GM18519 (cell line): ENCODE results near the gene SETD2.
"Not testable (repeated sequence)": the region's sequence is repeated elsewhere in the genome, so short reads cannot be mapped to it uniquely, and the experiment has no call there.

Experiments
- ATAC-seq: cut with Tn5 transposase; IDR thresholded peaks from one replicate; pipeline ENCODE4 v1.9.1; 2021; ENCODE audit warnings: mild to moderate bottlenecking, moderate library complexity; ENCODE audit not compliant: unreplicated experiment, low FRiP score

Gene SETD2, protein sequence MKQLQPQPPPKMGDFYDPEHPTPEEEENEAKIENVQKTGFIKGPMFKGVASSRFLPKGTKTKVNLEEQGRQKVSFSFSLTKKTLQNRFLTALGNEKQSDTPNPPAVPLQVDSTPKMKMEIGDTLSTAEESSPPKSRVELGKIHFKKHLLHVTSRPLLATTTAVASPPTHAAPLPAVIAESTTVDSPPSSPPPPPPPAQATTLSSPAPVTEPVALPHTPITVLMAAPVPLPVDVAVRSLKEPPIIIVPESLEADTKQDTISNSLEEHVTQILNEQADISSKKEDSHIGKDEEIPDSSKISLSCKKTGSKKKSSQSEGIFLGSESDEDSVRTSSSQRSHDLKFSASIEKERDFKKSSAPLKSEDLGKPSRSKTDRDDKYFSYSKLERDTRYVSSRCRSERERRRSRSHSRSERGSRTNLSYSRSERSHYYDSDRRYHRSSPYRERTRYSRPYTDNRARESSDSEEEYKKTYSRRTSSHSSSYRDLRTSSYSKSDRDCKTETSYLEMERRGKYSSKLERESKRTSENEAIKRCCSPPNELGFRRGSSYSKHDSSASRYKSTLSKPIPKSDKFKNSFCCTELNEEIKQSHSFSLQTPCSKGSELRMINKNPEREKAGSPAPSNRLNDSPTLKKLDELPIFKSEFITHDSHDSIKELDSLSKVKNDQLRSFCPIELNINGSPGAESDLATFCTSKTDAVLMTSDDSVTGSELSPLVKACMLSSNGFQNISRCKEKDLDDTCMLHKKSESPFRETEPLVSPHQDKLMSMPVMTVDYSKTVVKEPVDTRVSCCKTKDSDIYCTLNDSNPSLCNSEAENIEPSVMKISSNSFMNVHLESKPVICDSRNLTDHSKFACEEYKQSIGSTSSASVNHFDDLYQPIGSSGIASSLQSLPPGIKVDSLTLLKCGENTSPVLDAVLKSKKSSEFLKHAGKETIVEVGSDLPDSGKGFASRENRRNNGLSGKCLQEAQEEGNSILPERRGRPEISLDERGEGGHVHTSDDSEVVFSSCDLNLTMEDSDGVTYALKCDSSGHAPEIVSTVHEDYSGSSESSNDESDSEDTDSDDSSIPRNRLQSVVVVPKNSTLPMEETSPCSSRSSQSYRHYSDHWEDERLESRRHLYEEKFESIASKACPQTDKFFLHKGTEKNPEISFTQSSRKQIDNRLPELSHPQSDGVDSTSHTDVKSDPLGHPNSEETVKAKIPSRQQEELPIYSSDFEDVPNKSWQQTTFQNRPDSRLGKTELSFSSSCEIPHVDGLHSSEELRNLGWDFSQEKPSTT (N-terminal part only)

DNA sequence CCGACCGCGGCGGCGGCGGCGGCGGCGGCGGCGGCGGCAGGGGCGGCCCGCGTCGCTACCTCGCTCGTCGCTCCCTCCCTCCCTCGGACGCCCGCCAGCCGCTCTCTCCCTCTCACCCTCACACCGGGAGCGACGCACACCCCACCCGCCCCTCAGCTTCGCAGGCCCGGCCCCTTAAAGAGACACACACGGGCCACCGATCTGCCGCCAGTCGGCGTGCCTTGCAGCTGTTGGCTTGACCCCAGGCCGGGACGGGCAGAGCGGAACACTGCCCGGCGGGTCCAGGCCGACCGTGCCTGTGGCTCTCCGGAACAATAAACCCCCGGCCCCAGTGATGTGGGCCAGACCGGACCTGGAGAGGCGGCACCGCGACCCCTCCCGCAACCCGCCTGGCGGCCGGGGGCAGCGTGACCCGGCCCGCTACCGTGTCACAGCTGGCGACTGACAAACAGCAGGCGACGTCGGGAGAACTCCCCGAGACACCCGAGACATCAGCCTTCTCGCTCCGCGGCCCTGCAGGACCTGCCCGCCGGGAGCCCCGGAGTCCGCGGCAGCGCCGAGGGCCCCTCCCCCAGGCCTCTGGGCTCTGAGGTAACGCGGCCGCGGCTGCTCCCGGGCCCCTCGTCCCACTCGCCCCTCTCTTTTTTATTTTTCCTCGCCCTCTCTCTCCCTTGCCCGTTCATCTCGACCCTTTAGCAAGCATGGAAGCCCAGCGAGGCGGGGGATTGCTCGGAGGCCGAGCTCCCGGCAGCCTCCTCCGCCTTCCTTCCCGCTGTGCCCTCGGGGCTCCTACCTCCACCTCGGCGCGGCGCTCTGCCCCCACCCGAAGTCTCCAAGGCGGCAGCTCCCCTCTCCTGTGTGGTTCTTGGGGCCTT lies at the start of gene SETD2:
TSS of gene SETD2 (minus strand) at position 107 of the 875 bp plus-strand sequence. CDS start 189 bp downstream, outside the sequence.
- peak; percentile 44 for ATAC-seq

DNA sequence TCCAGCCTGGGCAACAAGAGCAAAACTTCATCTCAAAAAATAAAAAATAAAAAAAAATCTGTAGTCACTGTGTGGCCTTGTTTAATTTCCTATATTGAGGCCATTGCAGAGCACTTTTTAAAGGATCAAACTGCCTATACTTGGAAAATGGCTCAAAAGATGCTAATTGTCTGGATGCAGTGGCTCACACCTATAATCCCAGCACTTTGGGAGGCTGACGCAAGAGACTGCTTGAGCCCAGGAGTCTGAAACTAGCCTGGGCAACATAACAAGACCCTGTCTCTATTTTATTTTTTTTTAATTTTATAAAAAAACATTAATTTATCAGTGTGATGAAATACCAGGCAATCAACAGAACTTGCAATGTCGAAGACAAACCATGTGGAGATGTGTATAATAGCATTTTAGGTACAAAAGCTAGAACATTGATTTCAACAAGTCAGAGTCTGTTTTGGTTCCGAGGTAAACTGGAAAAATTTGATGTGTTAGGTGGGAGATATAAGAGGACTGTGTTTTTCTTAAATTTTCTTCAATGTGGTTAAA lies 47.0 kb upstream of the SETD2 start:
- ATAC-seq: no peak

DNA sequence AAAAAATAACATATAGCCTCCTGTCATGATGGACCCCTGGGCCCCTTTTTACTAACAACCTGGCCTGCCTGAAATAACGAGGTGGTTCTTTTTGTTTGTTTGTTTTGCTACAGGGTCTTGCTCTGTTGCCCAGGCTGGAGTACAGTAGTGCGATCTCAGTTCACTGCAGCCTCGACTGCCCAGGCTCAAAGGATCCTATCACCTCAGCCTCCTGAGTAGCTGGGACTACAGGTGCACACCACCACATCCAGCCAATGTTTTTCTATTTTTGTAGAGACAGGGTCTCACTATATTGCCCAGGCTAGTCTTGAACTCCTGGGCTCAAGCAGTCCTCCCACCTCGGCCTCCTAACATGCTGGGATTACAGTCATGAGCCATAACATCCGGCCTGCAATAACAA lies 42.1 kb upstream of the SETD2 start:
- ATAC-seq: not testable (repeated sequence)

GRCh38 chr3:47204875-47205274 lies 41.0 kb upstream of the SETD2 start:
- ATAC-seq: no peak

DNA sequence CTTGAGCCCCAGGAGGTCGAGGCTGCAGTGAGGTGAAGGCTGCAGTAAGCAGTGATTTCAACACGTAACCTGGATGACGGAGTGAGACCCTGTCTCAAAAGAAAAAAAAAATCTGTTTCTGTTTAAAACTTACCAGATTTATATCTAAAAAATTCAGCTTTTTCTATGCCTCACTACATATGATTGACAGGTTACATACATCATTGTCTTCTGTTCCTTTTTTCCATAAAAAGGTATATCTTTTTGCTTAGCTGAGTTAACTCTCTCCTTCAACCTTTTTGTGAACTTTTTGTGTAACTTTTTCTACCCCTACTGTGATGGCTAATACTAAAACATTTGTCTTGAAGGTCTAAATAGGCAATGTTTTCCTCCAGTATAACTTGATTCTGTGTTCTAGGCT lies 38.6 kb upstream of the SETD2 start:
- ATAC-seq: no peak

GRCh38 chr3:47197287-47197686 lies 33.4 kb upstream of the SETD2 start:
- no peak for ATAC-seq

- no peak for ATAC-seq
Observed at GRCh38 chr3:47194994-47195393, 31.1 kb upstream of the SETD2 start.

- no peak for ATAC-seq
Observed at GRCh38 chr3:47193871-47194859, 30.3 kb upstream of the SETD2 start.

GRCh38 chr3:47186285-47186684 lies 22.4 kb upstream of the SETD2 start:
- ATAC-seq: no peak

DNA sequence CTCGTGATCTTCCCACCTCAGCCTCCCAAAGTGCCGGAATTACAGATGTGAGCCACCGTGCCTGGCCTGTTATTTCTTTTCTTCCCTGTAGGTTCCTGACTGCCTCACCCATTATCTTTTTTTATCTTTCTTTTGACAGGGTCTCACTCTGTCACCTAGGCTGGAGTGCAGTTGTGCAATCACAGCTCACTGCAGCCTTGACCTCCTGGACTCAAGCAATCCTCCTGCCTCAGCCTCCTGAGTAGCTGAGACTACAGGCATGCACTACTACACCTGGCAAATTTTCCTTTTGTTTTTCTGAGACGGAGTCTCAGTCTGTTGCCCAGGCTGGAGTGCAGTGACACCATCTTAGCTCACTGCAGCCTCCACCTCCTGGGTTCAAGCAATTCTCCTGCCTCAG lies 17.8 kb upstream of the SETD2 start:
- not testable (repeated sequence) for ATAC-seq

DNA sequence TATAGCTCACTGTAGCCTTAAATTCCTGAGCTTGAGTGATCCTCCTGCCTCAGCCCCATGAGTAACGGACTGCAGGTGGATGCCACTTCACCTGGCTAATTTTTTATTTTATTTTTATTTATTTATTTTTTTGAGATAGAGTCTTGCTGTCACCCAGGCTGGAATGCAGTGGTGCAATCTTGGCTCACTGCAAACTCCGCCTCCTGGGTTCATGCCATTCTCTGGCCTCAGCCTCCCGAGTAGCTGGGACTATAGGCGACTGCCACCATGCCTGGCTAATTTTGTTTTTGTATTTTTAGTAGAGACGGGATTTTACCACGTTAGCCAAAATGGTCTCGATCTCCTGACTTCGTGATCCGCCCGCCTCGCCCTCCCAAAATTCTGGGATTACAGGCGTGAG lies 16.1 kb upstream of the SETD2 start:
- not testable (repeated sequence) for ATAC-seq

DNA sequence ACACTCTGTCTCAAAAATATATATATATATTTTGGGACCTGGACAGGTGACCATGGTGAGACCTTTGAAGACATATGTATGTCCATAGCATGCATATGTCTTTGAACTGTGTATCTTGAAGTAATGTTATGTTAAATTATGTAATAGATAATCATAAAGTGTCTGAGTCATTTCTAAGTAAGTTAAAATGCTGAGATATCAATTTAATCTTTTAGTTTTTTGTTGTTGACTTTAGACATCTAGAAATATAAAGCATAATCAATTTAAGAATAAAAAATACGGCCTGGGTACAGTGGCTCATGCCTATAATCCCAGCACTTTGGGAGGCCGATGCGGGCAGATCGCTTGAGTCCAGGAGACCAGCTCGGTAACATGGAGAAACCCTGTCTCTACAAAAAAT lies 12.7 kb upstream of the SETD2 start:
- no peak for ATAC-seq

- ATAC-seq: peak; percentile 21
Observed at GRCh38 chr3:47163169-47164006, 525 bp downstream of the SETD2 start.

DNA sequence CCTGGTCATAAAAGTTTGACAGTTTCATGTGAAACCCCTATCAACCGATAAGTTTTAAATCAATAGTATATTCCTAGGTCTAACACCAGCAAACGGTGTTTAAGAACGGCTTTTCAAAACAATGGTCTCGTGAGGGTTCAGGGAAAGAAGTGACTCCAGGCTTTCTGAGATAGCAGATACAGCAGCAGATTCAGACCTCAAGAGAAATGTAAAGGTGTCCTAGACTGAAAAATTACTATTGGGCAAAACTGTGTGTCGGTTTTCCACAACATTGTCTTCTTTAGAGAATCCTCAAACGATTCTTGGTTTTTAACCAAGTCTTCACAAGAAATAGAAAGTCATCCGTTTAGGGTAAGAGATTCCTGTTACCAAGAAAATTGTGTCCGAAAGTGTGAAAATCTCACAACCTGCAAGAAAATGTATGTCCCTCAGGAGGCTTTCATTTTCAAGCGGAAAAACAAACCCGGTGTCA lies 1.2 kb downstream of the SETD2 start:
- no peak for ATAC-seq

DNA sequence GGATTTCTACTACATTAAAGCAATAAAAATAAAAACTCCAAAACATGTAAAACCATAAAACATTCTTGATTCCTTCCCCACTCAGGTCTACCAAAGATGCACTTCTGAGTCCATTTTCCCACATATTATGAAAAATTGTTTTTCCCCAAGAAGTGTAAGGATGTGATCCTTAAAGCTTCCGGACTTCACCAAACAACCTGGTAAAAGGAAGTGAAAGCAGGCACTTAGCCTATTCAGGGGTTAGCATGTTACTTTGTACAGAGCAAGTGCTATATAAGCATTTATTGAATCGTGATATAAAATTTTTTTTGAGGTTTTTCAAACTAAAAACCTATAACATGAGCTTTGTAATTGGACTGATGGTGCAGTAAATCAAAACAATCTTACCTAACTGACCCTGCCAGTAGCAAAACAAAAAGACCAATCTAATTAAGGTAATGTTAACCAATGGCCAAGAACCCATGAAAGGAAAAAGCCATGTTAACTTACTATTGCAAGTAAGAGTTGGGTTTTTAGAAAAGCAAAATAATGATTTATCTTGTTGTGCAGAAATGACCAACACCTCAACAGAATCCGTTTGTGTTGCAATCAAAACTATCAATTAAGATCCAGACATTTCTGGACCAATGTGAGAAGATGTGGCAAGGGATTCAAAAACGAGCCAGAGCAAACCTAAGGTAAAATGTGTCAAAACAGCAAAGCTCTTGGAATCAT lies 1.8 kb downstream of the SETD2 start:
- ATAC-seq: no peak

- ATAC-seq: no peak
Observed at GRCh38 chr3:47159820-47160219, 4.1 kb downstream of the SETD2 start.

GRCh38 chr3:47158208-47158607 lies 5.7 kb downstream of the SETD2 start:
- no peak for ATAC-seq
